AG08396 (cell line): ENCODE data around the gene S100Z.

Experiments used
- DNase-seq: peaks from one replicate; pipeline ENCODE4 v3.0.0; 2012; ENCODE audit warnings: low spot score, mixed read lengths

S100Z gene

DNA sequence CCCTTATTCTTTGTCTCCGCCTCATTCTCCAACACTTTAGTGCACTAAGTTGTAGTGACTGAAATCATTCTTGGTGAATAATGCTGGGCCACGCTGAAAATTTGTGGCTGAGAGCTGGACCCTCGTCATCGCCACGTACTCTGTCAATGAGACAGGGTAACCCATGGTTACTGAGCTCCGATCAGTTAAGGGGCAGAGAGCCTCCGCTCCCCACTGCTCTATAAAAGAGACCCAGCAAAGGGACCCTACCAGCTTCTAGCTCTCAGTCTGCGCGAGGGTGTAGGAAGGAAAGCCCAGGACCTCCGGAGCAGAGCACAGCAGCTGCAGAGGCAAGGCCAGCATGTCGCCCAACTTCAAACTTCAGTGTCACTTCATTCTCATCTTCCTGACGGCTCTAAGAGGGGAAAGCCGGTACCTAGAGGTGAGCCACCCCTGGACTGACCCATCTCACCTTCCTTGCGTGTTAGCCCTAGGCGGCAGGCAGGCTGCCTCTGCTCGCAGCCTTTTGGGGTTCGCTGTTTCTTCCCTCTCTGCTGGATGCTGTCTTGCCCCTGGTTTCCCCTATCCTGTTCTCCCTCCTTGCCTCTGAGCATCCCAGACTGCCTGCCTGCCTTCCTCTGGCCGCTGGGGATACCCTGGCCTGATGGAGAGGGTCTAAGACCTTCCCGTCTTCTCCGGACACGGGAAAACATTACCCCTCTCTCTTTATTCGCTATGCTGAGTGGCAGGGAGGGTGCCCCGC is 103.2 kb downstream of the S100Z start, which contains the start of gene CRHBP:
TSS of gene CRHBP (plus strand) at position 251 of the 742 bp plus-strand sequence. CDS start at position 341, 90 bp downstream.
- no peak for DNase-seq

DNA sequence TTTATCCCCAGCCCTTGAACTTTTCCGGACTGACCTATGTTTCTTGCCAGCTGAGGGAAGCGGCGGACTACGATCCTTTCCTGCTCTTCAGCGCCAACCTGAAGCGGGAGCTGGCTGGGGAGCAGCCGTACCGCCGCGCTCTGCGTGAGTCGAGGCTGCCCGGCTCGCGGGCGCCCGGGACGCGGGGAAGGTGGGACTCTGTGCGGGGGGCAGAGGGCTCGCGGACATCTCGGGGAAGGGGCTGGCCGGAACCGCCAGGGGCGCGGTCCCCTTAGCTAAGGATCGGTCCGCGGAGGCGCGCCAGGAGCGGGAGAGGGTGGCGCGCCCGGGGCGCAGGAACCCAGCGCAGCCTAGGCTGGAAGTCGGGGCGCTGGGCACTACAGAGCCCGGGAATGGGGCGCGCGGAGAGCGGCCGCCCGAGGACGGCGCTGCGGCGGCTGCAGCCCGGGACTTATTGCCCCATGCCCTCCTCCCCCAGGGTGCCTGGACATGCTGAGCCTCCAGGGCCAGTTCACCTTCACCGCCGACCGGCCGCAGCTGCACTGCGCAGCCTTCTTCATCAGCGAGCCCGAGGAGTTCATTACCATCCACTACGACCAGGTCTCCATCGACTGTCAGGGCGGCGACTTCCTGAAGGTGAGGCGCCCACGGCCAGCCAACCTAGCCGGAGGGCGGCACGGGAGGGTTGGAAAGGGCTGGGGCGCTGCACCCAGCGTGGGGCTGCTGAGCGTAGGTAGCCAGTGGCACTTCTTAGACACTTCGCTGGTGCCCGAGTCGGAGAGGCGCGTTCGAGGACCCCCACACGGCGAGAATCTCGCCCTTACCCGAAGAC is 104.0 kb downstream of the S100Z start:
- no peak for DNase-seq

DNA sequence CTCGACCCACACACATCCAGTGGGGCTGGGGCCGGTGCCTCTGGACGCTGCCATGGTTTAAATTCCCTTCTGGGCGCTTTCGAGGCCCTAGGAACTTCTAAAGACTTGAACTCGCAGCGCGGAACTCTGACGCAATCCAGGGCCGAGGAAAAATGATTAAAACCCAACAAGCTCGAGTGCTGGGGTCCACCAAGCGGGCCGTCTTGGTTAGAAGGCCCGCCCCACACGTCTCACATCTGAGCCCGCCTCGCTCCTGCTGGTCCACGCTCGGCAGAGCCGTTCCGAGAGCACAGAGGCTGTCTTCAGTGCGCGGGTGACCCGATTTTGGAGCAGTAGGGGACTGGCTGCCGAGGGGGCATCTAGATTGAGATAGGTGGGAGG is 104.6 kb downstream of the S100Z start:
- DNase-seq: no peak

DNA sequence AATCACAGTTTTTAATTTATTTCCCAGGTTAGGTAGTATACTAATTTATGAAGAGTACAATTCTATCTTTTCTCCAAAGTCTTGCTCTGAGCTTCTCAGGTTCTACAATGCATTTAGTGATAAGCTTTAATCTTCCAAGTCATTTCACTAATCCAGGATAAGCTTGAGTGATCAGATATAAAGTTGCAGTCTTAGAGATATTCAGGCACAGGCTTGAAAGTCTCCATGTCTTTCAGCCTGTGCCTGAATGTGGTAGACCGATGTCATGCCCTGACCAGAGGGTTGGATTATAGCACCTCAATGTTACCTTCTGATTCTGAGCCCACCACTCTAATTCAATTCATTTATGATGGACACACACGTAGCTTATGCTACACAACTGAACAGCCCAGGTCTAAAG is 106.2 kb downstream of the S100Z start:
- DNase-seq: no peak

DNA sequence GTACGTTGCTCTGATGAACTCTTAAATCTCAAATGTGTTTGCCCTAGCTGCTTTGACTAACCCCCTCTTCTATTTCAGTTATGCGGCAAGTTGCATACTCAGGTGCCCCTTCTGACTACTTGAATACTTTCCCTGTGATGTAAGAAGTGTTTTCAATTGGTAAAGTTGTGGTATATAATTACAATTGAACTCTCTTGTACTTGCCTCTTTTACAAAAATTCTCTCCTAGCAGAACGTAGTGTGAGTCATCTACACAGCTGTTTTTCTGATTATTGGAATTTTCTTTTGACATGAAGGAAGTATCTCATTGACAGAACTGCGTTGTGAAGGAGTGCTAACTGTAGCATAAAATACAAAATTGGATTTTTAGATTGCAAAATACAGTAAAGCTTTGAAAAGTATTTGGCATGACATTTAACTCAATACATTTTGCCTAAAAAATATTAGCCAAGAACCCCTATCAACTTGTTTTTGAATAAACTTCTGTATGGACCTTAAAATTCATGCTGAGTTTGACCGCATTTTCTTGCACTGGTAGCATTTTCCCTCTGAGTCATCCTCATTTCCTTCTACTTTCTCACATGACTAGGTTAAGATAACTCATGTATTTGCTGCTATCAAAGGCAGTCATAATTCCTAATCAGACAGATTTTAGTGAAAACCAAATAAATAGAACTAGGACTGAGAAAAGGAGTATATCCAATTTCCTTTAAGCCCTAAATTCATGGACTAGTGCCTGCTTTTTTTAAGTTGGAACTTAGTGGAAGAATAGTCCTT is 109.4 kb downstream of the S100Z start:
- no peak for DNase-seq

DNA sequence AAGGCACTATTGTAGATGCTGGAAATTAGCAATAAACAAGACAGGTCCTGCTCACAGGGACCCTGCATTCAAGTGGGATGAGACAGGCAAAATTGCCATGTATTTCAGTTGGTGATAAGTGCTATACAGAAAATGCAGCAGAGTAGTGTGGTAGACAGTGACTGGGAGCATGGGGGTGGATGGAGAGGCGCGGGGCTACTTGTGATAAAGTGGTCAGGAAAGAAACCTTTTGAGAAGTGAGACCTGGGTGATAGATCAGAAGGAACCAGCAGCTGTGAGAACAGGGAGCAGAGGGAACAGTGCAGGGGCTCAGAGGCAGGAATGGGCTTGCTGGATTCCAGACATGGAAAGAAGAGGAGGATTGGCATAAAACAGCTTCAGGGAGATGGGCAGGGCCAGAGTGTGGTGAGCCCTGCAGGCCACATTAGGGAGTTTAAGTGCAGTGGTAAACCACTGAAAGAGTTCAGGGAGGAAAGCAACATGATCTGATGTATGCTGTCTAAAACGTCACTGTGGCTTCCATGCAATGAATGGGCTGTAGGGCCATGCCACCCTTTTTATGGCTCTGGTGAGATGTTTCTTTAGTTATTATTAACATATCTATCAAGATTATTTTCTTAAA is 110.3 kb downstream of the S100Z start:
- no peak for DNase-seq

DNA sequence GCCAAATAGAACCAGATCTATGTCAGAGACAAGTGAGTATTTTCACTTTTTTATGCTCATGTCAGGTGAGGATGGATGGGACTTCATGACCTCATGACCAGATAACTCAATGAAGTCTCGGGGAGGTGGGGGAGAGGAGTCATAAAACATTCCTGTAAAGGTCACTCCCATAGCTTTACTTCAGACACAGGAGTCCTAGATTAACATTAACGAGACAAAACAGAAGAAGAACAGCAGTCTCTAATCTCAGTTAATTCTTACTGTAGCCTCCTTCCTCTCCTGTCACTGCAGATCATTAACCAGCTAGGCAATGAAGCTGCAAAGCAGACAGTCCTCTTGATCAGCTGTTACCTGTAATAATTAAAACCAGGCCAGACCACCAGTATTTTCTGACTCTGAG is 114.2 kb downstream of the S100Z start:
- DNase-seq: no peak
